Right atrium auricular region (tissue), 2 donors: Measurements from ENCODE around the gene RNF138. TPM values are rescaled to one million over a fixed set of nuclear protein-coding genes. Genes with fewer than 3 reads are reported as not detected.

ENCODE experiments used
- DNase-seq: peaks from one replicate; pipeline ENCODE4 v3.0.0-alpha.2; 2019; ENCODE audit warnings: low spot score
- H3K27ac ChIP-seq, 2 donors: fragments of 200-600 bp; sonication (generic); 1 replicate in 1 of 2; 2 replicates in 1 of 2; pipeline ENCODE4 v1.5.1; 2016 to 2019
- H3K27me3 ChIP-seq, 2 donors: fragments of 200-600 bp; sonication (generic); one replicate each; pipeline versions ENCODE4 v1.5.1 to v1.6.0; 2017 to 2019
- H3K36me3 ChIP-seq: fragments of 200-600 bp; sonication (generic); one replicate; pipeline ENCODE4 v1.5.1; 2016
- H3K4me1 ChIP-seq, 2 donors: fragments of 200-600 bp; sonication (generic); one replicate each; pipeline versions ENCODE4 v1.5.1 to v1.6.0; 2017 to 2019
- H3K4me3 ChIP-seq, 2 donors: fragments of 200-600 bp; sonication (generic); 1 replicate in 1 of 2; 2 replicates in 1 of 2; pipeline ENCODE4 v1.5.1; 2017 to 2019; ENCODE audit warnings: mild to moderate bottlenecking in 1 of 2, moderate library complexity in 1 of 2
- H3K9me3 ChIP-seq, 2 donors: fragments of 200-600 bp; sonication (generic); one replicate each; pipeline ENCODE4 v1.5.1; 2019
- CTCF ChIP-seq, 2 donors: fragments of 200-600 bp; sonication (generic); IDR thresholded peaks; one replicate each; pipeline ENCODE4 v1.5.1; 2019; ENCODE audit warnings: antibody characterized with exemption in 2 of 2
- total RNA-seq, 2 donors: library from RNA; depleted of rRNA; stranded (reverse); fragments of >200 nt; gene quantifications; one replicate each; pipeline ENCODE4 v1.1.0, GENCODE V29; 2016

The RNF138 gene
- total RNA-seq, 2 donors from 2014 or later = 5.5 to 11.3 TPM

GRCh38 chr18:32122039-32122438, 30.4 kb downstream of the RNF138 start:
- H3K9me3 ChIP-seq = no peaks in the 10 kb centered on the region
- H3K36me3 ChIP-seq = peaks cover 39% of the 10 kb centered on the region
- H3K4me3 ChIP-seq = no peak overlapping the region
- H3K27ac ChIP-seq = no peak overlapping the region
- DNase-seq = no peak
- no peaks in the 10 kb centered on the region for H3K27me3 ChIP-seq
- no peaks in the 10 kb centered on the region for H3K4me1 ChIP-seq
- no peak for TF ChIP-seq CTCF (IDR thresholded peaks at IDR 0.05)

- no peak for DNase-seq
- Histone ChIP-seq H3K27me3 (no peaks in the 10 kb centered on the region), H3K4me3 (no peak overlapping the region), H3K27ac (no peak overlapping the region), H3K9me3 (no peaks in the 10 kb centered on the region), H3K36me3 (peaks cover 52% of the 10 kb centered on the region), H3K4me1 (no peaks in the 10 kb centered on the region)
- TF ChIP-seq CTCF (IDR thresholded peaks at IDR 0.05) = no peak
Observed at GRCh38 chr18:32126538-32126937, 34.9 kb downstream of the RNF138 start.

- no peak overlapping the region for H3K4me3 ChIP-seq
- no peak for TF ChIP-seq CTCF (IDR thresholded peaks at IDR 0.05)
- H3K36me3 ChIP-seq = no peaks in the 10 kb centered on the region
- H3K4me1 ChIP-seq = no peaks in the 10 kb centered on the region
- no peak for DNase-seq
- no peak overlapping the region for H3K27ac ChIP-seq
- no peaks in the 10 kb centered on the region for H3K27me3 ChIP-seq
- no peaks in the 10 kb centered on the region for H3K9me3 ChIP-seq
Observed at GRCh38 chr18:32135625-32136024, 44.0 kb downstream of the RNF138 start.

GRCh38 chr18:32138332-32138982, 46.8 kb downstream of the RNF138 start:
- no peak overlapping the region for H3K27ac ChIP-seq
- no peaks in the 10 kb centered on the region for H3K4me1 ChIP-seq
- DNase-seq = no peak
- H3K9me3 ChIP-seq = no peaks in the 10 kb centered on the region
- H3K4me3 ChIP-seq = no peak overlapping the region
- no peaks in the 10 kb centered on the region for H3K36me3 ChIP-seq
- TF ChIP-seq CTCF (IDR thresholded peaks at IDR 0.05) = no peak
- no peaks in the 10 kb centered on the region for H3K27me3 ChIP-seq

- Histone ChIP-seq H3K4me3 (no peak overlapping the region), H3K36me3 (no peaks in the 10 kb centered on the region), H3K27me3 (no peaks in the 10 kb centered on the region), H3K9me3 (no peaks in the 10 kb centered on the region), H3K4me1 (no peaks in the 10 kb centered on the region), H3K27ac (no peak overlapping the region)
- no peak for TF ChIP-seq CTCF (IDR thresholded peaks at IDR 0.05)
- DNase-seq = no peak
Observed at GRCh38 chr18:32139835-32140283, 48.2 kb downstream of the RNF138 start.
